ENCODE data around the gene APMAP. TPM values are rescaled to one million over a fixed set of nuclear protein-coding genes. Genes with fewer than 3 reads are reported as not detected.
"Not testable (repeated sequence)": the region's sequence is repeated elsewhere in the genome, so short reads cannot be mapped to it uniquely, and the experiment has no call there.

The APMAP gene
- polyA plus RNA-seq, 3 donors = 99.8 to 108 (median 103) TPM

- no peak for DNase-seq (ENCODE audit: low read depth in 3 of 3, low spot score in 2 of 3)
Observed at GRCh38 chr20:25008388-25009217, 16.1 kb upstream of the APMAP start.

- DNase-seq (ENCODE audit: low read depth in 3 of 3, low spot score in 2 of 3) = no peak
Observed at GRCh38 chr20:25007491-25008305, 15.1 kb upstream of the APMAP start.

GRCh38 chr20:25006431-25007167 lies 14.0 kb upstream of the APMAP start:
- DNase-seq (ENCODE audit: low read depth in 3 of 3, low spot score in 2 of 3) = no peak

- DNase-seq (ENCODE audit: low read depth in 3 of 3, low spot score in 2 of 3) = no peak
Observed at GRCh38 chr20:25005661-25006060, 13.1 kb upstream of the APMAP start.

- no peak for DNase-seq (ENCODE audit: low read depth in 3 of 3, low spot score in 2 of 3)
Observed at GRCh38 chr20:25005220-25005619, 12.7 kb upstream of the APMAP start.

- no peak for DNase-seq (ENCODE audit: low read depth in 3 of 3, low spot score in 2 of 3)
Observed at GRCh38 chr20:25003002-25003401, 10.5 kb upstream of the APMAP start.

GRCh38 chr20:25001323-25001722 lies 8.8 kb upstream of the APMAP start:
- DNase-seq (ENCODE audit: low read depth in 3 of 3, low spot score in 2 of 3) = not testable (repeated sequence)

GRCh38 chr20:25000268-25000801 lies 7.8 kb upstream of the APMAP start:
- DNase-seq (ENCODE audit: low read depth in 3 of 3, low spot score in 2 of 3) = no peak

GRCh38 chr20:24999568-24999967 lies 7.0 kb upstream of the APMAP start:
- no peak for DNase-seq (ENCODE audit: low read depth in 3 of 3, low spot score in 2 of 3)

GRCh38 chr20:24998631-24999445 lies 6.3 kb upstream of the APMAP start:
- no peak for DNase-seq (ENCODE audit: low read depth in 3 of 3, low spot score in 2 of 3)

GRCh38 chr20:24998121-24998520 lies 5.6 kb upstream of the APMAP start:
- no peak for DNase-seq (ENCODE audit: low read depth in 3 of 3, low spot score in 2 of 3)

GRCh38 chr20:24996449-24997377 lies 4.2 kb upstream of the APMAP start:
- no peak for DNase-seq (ENCODE audit: low read depth in 3 of 3, low spot score in 2 of 3)

GRCh38 chr20:24995741-24996448 lies 3.3 kb upstream of the APMAP start:
- no peak for DNase-seq (ENCODE audit: low read depth in 3 of 3, low spot score in 2 of 3)

- DNase-seq (ENCODE audit: low read depth in 3 of 3, low spot score in 2 of 3) = peak; percentile 71 to 83 (median 73)
Observed at GRCh38 chr20:24994470-24995368, 2.2 kb upstream of the APMAP start.

GRCh38 chr20:24994186-24994465 lies 1.6 kb upstream of the APMAP start:
- DNase-seq (ENCODE audit: low read depth in 3 of 3, low spot score in 2 of 3) = no peak

GRCh38 chr20:24993337-24994185 lies 1.0 kb upstream of the APMAP start:
- DNase-seq (ENCODE audit: low read depth in 3 of 3, low spot score in 2 of 3) = no peak
